HFF-Myc (cell line): Measurements from ENCODE around the gene LIPM.
A peak's percentile ranks its signal among the peaks of the same experiment; 100 is the strongest.

Experiments
- DNase-seq: peaks from one replicate; pipeline ENCODE4 v3.0.0-alpha.2; 2011; ENCODE audit warnings: low read depth; ENCODE audit errors: extremely low read depth
- H3K4me3 ChIP-seq: replicated peaks from 2 replicates; pipeline ENCODE4 v1.5.1; 2011; ENCODE audit warnings: low read depth, mild to moderate bottlenecking, control low read depth, low read length
- TF ChIP-seq, protein P1 (sequence below): IDR thresholded peaks from 2 replicates; pipeline ENCODE4 v1.5.1; 2012; ENCODE audit warnings: mild to moderate bottlenecking, low read depth, low read length, control low read depth; ENCODE audit errors: missing control alignments

Gene LIPM

DNA sequence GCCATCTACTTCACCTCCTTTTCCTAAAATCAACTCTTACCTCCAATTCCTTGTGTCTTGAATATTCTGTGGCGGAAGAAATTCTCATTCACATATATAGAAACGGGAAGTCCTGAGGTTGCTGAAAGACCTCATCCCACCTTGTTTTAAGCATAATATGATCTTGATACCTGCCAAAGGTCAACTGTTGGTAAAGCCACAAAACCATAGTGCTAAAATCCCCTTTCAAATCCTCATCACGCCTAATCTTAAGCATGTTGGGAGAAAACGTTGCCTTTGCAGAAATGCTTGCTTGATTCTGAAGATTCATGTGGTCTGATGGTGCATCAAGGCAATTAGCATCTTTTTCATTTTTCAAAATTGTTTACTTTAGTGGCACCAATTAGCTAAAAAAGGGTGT is 40.6 kb downstream of the LIPM start:
- TF ChIP-seq, protein P1, sequence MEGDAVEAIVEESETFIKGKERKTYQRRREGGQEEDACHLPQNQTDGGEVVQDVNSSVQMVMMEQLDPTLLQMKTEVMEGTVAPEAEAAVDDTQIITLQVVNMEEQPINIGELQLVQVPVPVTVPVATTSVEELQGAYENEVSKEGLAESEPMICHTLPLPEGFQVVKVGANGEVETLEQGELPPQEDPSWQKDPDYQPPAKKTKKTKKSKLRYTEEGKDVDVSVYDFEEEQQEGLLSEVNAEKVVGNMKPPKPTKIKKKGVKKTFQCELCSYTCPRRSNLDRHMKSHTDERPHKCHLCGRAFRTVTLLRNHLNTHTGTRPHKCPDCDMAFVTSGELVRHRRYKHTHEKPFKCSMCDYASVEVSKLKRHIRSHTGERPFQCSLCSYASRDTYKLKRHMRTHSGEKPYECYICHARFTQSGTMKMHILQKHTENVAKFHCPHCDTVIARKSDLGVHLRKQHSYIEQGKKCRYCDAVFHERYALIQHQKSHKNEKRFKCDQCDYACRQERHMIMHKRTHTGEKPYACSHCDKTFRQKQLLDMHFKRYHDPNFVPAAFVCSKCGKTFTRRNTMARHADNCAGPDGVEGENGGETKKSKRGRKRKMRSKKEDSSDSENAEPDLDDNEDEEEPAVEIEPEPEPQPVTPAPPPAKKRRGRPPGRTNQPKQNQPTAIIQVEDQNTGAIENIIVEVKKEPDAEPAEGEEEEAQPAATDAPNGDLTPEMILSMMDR: no peak
- DNase-seq: no peak
- H3K4me3 ChIP-seq: no peak overlapping the region

DNA sequence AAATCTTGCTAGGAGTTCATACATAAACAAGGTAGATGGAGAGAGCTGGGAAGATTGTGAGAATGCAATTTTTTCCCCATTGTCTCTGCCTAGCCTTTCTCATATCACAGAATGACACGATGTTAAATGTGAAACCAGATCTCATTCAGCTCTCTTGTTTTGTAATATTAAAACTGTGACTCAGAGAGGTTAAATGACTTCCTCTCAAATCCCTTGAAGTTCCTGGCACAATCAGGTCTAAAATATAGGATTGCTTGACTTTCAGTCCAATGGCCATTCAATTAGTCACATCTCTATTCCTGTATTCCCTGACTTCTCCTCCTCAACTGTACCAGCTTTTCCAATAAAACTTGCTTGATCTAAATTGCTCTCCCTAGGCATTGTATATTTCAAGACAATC is 46.0 kb downstream of the LIPM start:
- TF ChIP-seq, protein P1: no peak
- DNase-seq: peak; percentile 50
- H3K4me3 ChIP-seq: no peak overlapping the region

DNA sequence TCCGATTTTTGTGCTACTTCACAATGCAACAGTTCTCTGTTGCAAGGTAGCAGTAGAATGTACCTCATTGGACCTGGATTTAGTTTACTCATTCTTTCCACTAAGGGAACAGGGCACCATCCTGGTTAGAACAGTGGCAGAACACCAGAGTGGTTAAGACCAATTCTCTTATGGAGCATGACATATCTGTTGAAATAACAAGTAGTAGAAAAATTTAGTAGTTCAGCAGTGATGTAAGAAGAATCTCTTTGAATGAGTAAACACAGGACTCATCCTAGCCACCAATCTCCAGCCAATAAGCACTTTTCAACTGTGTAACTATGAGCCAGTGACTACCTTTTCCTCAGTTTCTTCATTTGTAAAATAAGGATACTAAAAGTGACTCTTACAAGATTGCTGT is 46.7 kb downstream of the LIPM start:
- TF ChIP-seq, protein P1: no peak
- no peak for DNase-seq
- H3K4me3 ChIP-seq: no peak overlapping the region

DNA sequence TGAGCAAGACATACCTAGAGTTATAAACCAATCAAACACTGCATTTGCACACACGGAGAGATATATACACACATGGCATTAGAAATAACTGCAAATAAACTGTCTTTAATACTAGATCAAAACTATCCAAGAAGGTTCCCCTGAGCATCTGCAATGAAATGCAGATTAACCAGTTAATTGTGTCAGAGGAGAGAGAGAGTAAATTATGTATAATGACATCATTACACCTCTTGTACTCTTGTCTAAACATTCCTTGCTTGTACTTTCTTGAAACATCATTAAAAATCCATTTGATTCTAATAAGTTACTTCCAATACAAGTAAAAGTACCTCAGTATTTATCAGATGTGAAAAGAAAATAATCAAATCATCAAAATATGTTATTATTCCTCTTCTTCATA is 48.2 kb downstream of the LIPM start:
- DNase-seq: no peak
- TF ChIP-seq, protein P1: no peak
- H3K4me3 ChIP-seq: no peak overlapping the region

DNA sequence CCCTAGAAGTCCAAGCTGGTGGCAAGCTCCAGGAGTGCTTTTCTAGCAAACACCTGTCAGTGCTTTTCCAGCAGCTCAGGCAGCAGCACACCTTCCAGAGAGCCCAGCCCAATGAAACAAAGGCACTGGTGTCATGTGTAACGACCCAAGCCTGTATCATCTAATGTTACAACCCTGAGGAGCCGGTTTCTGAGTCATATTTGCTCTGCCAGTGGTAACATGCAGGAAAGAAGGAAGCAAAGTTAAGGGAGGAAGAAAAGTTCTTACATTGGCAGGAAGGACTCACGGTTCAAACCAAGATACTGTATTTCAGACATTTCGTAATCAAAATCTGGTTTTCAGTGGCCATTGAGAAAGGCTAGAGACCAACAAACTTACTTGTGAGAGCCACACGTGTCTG is 49.2 kb downstream of the LIPM start, which contains the start of gene ANKRD22:
ANKRD22 (minus strand) TSS at position 139 of the 400 bp plus-strand sequence. CDS start 237 bp downstream, outside the sequence.
- DNase-seq: no peak
- no peak within 1 kb of the TSS for H3K4me3 ChIP-seq
- TF ChIP-seq, protein P1: no peak

DNA sequence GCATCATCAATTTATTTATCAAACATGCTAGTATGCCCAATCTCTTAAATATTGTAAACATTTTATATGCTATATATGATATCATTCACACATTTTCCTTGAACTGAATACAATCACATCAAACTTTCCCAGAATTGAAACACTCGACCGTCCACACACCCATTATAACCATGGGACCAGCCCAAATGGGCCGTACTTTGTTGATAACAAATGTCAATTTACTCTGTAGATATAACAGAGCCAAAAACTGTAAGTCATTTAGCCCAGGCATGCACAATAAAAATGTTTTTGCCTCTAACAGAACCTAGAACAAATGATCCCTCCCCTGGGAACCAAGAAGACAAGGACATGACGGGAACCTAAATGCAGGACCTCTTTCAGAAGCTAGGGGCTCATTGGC is 49.8 kb downstream of the LIPM start:
- no peak for DNase-seq
- no peak overlapping the region for H3K4me3 ChIP-seq

More for the DNA sequence above, 49.8 kb downstream of the LIPM start:
- TF ChIP-seq, protein P1: no peak
